HL-60 (cell line): ENCODE data around the gene C22orf39.
A peak's percentile ranks its signal among the peaks of the same experiment; 100 is the strongest.

Experiments
- DNase-seq, 2 experiments: peaks; one replicate each; pipeline ENCODE4 v3.0.0-alpha.2; 2010 to 2020; ENCODE audit warnings: low read depth in 1 of 2, low spot score in 1 of 2
- H3K27ac ChIP-seq: fragments of 250-450 bp; sonication (Bioruptor Pico); replicated peaks from 2 replicates; pipeline ENCODE4 v1.5.1; 2020; ENCODE audit warnings: mild to moderate bottlenecking, moderate library complexity
- H3K27me3 ChIP-seq: fragments of 250-450 bp; sonication (Bioruptor Pico); 2 replicates; pipeline ENCODE4 v1.5.1; 2021; ENCODE audit warnings: mild to moderate bottlenecking, moderate library complexity; ENCODE audit not compliant: insufficient read depth, poor library complexity, severe bottlenecking
- H3K4me3 ChIP-seq: replicated peaks from 2 replicates; pipeline ENCODE4 v1.5.1; 2011; ENCODE audit warnings: mild to moderate bottlenecking, control low read depth, low read length; ENCODE audit not compliant: insufficient read depth
- CTCF ChIP-seq: IDR thresholded peaks from one replicate; pipeline ENCODE4 v1.5.1; 2011; ENCODE audit warnings: low read length, control low read depth, inconsistent platforms; ENCODE audit not compliant: insufficient read depth
- GABPA ChIP-seq: IDR thresholded peaks from 2 replicates; pipeline ENCODE4 v1.6.1; 2012; ENCODE audit warnings: low read depth
- POLR2AphosphoS5 ChIP-seq: IDR thresholded peaks from 2 replicates; pipeline ENCODE4 v1.6.1; 2012; ENCODE audit warnings: low read depth
- REST ChIP-seq: IDR thresholded peaks from 2 replicates; pipeline ENCODE4 v1.6.1; 2012; ENCODE audit warnings: low read depth; ENCODE audit not compliant: insufficient replicate concordance
- SPI1 ChIP-seq: IDR thresholded peaks from 2 replicates; pipeline ENCODE4 v1.6.1; 2012; ENCODE audit warnings: low read depth, mild to moderate bottlenecking, borderline replicate concordance

The C22orf39 gene

GRCh38 chr22:19422440-19423301 lies 24.8 kb downstream of the C22orf39 start:
- no peak for TF ChIP-seq SPI1
- no peaks in the 10 kb centered on the region for H3K27me3 ChIP-seq
- H3K4me3 ChIP-seq, result no peak overlapping the region
- DNase-seq, result no peak
- H3K27ac ChIP-seq, result peak overlapping the region; percentile 20; the same call in 1 of the 2 replicates

GRCh38 chr22:19420321-19420720 lies 27.2 kb downstream of the C22orf39 start:
- DNase-seq, result no peak
- peak overlapping the region; percentile 85 for H3K27ac ChIP-seq
- no peak overlapping the region for H3K4me3 ChIP-seq
- no peaks in the 10 kb centered on the region for H3K27me3 ChIP-seq
- no peak for TF ChIP-seq POLR2AphosphoS5

- Histone ChIP-seq H3K27me3 (no peaks in the 10 kb centered on the region), H3K27ac (peak overlapping the region; percentile 85), H3K4me3 (no peak overlapping the region)
- TF ChIP-seq CTCF (no peak), POLR2AphosphoS5 (peak; percentile 80), REST (no peak), GABPA (peak; percentile 54)
- DNase-seq, result peak; percentile 72 to 73
These were observed 27.9 kb downstream of the C22orf39 start for GRCh38 chr22:19419464-19420178.

GRCh38 chr22:19419086-19419463 lies 28.4 kb downstream of the C22orf39 start:
- H3K4me3 ChIP-seq, result no peak overlapping the region
- TF ChIP-seq POLR2AphosphoS5 (peak; percentile 61), CTCF (no peak), SPI1 (peak; percentile 95)
- H3K27ac ChIP-seq, result peak overlapping the region; percentile 85
- H3K27me3 ChIP-seq, result no peaks in the 10 kb centered on the region
- DNase-seq, result peak; percentile 72 to 96

- Histone ChIP-seq H3K4me3 (no peak overlapping the region), H3K27ac (no peak overlapping the region), H3K27me3 (no peaks in the 10 kb centered on the region)
- TF ChIP-seq SPI1 (no peak), GABPA (no peak)
- DNase-seq, result no peak
These were observed 34.6 kb downstream of the C22orf39 start for GRCh38 chr22:19412923-19413322.

- no peak for DNase-seq
- H3K27ac ChIP-seq, result no peak overlapping the region
- TF ChIP-seq POLR2AphosphoS5, result no peak
- no peak for TF ChIP-seq CTCF
- no peak for TF ChIP-seq SPI1
- TF ChIP-seq REST, result no peak
- no peak for TF ChIP-seq GABPA
- no peak overlapping the region for H3K4me3 ChIP-seq
- no peaks in the 10 kb centered on the region for H3K27me3 ChIP-seq
These were observed 35.0 kb downstream of the C22orf39 start for GRCh38 chr22:19412478-19412877.
